Measurements from ENCODE around the gene DAD1.
"Not testable (repeated sequence)": the region's sequence is repeated elsewhere in the genome, so short reads cannot be mapped to it uniquely, and the experiment has no call there.

Gene DAD1

DNA sequence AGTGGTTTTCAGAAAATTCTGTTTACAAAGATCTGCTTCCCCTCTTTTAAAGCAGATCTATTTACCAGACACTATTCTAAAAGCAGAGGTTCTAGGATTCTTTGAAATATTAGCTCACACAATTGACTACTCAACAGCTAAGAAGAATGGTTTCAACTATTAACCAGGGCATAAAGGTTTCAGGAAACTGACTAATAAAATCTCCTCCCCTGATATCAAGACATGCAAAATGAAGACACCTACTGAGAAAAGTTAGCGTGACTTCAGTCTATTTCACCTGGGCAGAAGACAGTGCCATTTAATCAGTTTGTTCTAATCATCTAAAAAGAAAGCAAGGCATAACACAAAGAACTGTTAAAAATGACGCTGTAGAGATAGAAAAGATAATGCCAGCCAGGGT is 22.2 kb downstream of the DAD1 start:
- DNase-seq (ENCODE audit: low spot score), result no peak
- in situ Hi-C loops (cut with MboI; ENCODE audit: low sequenced_read_pairs, unreplicated experiment), result loop anchor here (5.0 to 10.0 kb wide), 2 partner anchors 175 to 252 kb away; no protein-coding TSS in a partner anchor
- TF ChIP-seq CTCF (IDR thresholded peaks at IDR 0.05; ENCODE audit: borderline replicate concordance, control extremely low read depth, extremely low read depth, insufficient read depth, missing control alignments), result no peak

DNA sequence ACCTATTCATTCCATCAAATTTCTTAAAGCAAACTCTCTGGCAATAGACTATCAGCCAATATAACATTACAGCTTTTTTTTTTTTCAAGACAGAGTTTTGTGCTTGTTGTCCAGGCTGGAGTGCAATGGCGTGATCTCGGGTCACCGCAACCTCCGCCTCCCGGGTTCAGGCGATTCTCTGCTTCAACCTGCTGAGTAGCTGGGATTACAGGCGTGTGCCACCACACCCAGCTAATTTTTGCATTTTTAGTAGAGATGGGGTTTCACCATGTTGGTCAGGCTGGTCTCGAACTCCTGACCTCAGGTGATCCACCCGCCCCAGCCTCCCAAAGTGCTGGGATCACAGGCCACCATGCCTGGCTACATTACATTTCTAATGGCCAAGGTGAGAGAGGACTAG is 22.8 kb downstream of the DAD1 start:
- DNase-seq (ENCODE audit: low spot score), result not testable (repeated sequence)
- in situ Hi-C loops (cut with MboI; ENCODE audit: low sequenced_read_pairs, unreplicated experiment), result loop anchor here (5.0 to 10.0 kb wide), 2 partner anchors 174 to 251 kb away; no protein-coding TSS in a partner anchor

DNA sequence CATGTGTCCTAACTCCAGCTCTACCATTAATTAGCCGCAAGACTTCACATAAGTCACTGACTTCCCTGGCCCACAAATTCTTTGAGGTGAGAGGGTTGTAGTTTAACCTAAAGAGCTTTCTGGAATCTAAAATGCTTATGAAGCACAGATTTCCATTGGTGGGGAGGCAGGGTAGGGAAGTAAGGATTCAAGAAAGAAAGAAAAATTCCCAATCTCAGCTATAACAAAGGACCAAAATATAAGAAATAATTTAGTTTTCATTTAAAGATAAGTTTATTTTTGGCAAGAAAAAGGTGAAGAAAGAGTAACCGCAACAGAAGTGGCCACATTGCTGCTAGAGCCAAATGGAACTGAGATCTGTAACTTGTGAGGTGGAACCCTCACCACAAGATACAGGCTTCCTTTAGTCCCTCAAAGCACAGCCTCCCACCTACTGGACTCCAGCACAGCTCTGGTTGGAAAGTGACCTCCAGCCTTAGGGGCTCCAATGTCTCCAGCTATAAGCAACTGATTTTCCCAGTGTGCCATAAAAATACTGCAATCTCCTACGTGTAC is 23.6 kb downstream of the DAD1 start:
- DNase-seq (ENCODE audit: low spot score), result no peak
- no peak for TF ChIP-seq CTCF (IDR thresholded peaks at IDR 0.05; ENCODE audit: borderline replicate concordance, control extremely low read depth, extremely low read depth, insufficient read depth, missing control alignments)
- in situ Hi-C loops (cut with MboI; ENCODE audit: low sequenced_read_pairs, unreplicated experiment), result loop anchor here (5.0 to 10.0 kb wide), 2 partner anchors 173 to 251 kb away; no protein-coding TSS in a partner anchor

DNA sequence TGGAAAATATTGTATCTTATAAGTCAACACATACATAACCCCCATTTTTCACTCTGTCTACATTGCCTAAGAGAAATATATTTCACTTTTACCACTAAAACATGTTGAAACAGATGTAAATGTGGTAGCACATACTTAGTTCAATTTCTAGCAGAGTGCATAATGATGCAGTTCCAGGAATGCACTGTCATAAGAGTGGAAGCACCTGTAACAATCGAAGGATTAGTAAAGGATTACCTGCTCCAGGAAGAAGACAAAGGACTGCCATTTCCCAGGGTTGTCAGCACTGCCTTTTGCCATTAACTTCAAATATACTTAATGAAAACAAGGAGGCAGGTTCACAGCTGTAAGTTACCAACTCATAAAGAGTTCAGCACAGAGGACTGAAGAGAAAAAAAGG is 24.6 kb downstream of the DAD1 start:
- no peak for TF ChIP-seq CTCF (IDR thresholded peaks at IDR 0.05; ENCODE audit: borderline replicate concordance, control extremely low read depth, extremely low read depth, insufficient read depth, missing control alignments)
- no peak for DNase-seq (ENCODE audit: low spot score)
- in situ Hi-C loops (cut with MboI; ENCODE audit: low sequenced_read_pairs, unreplicated experiment), result loop anchor here (10.0 kb wide), 1 partner anchor 250 kb away; no protein-coding TSS in a partner anchor

DNA sequence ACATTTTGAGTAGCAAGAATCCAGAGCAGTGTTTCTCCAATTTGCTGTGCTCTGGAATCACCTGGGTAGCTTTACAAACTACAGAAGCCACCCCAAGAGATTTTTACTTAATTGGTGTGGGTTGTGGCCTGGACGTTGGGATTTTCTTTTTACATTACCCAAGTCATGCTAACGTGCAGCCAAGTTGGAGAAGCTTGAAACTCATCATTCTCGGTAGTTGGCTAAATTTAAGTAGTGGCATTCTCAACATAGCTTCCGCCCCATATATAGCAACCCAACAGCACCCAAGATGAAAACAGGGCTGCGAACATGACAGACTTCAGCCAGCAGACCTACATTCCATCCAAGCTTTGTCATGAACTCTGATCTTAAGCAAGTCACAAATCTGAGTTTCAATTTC is 25.0 kb downstream of the DAD1 start:
- no peak for TF ChIP-seq CTCF (IDR thresholded peaks at IDR 0.05; ENCODE audit: borderline replicate concordance, control extremely low read depth, extremely low read depth, insufficient read depth, missing control alignments)
- DNase-seq (ENCODE audit: low spot score), result no peak
- in situ Hi-C loops (cut with MboI; ENCODE audit: low sequenced_read_pairs, unreplicated experiment), result loop anchor here (10.0 kb wide), 1 partner anchor 249 kb away; no protein-coding TSS in a partner anchor

GRCh38 chr14:22561661-22562579 is 27.1 kb downstream of the DAD1 start:
- in situ Hi-C loops (cut with MboI; ENCODE audit: low sequenced_read_pairs, unreplicated experiment), result loop anchor here (10.0 kb wide), 1 partner anchor 247 kb away; no protein-coding TSS in a partner anchor
- DNase-seq (ENCODE audit: low spot score), result peak; percentile 51
- no peak for TF ChIP-seq CTCF (IDR thresholded peaks at IDR 0.05; ENCODE audit: borderline replicate concordance, control extremely low read depth, extremely low read depth, insufficient read depth, missing control alignments)

- no peak for DNase-seq (ENCODE audit: low spot score)
- in situ Hi-C loops (cut with MboI; ENCODE audit: low sequenced_read_pairs, unreplicated experiment), result loop anchor here (10.0 kb wide), 1 partner anchor 247 kb away; no protein-coding TSS in a partner anchor
- no peak for TF ChIP-seq CTCF (IDR thresholded peaks at IDR 0.05; ENCODE audit: borderline replicate concordance, control extremely low read depth, extremely low read depth, insufficient read depth, missing control alignments)
Observed at GRCh38 chr14:22561366-22561660, 27.7 kb downstream of the DAD1 start.

All from GM13976 (cell line).